Spleen (tissue), 11 donors: ENCODE results near the gene ASGR2. TPM values are rescaled to one million over a fixed set of nuclear protein-coding genes. Genes with fewer than 3 reads are reported as not detected.

Source experiments
- DNase-seq: peaks from one replicate; pipeline ENCODE4 v3.0.0-alpha.2; 2020
- H3K27ac ChIP-seq, 8 donors: fragments of 200-600 bp; sonication (generic) in 7 of 8; 1 replicate in 4 of 8; 2 replicates in 4 of 8; pipeline versions ENCODE4 v1.5.0 to v1.8.0; 2016 to 2021; ENCODE audit warnings: inconsistent platforms in 4 of 8, mild to moderate bottlenecking in 4 of 8, moderate library complexity in 1 of 8
- H3K27me3 ChIP-seq, 7 donors: fragments of 200-600 bp; sonication (generic) in 6 of 7; replicated peaks in 1 of 7; 1 replicate in 4 of 7; 2 replicates in 3 of 7; pipeline versions ENCODE4 v1.5.0 to v1.8.0; 2016 to 2021; ENCODE audit warnings: inconsistent platforms in 3 of 7, mild to moderate bottlenecking in 1 of 7
- H3K36me3 ChIP-seq, 6 donors: fragments of 200-600 bp; sonication (generic) in 5 of 6; 1 replicate in 4 of 6; 2 replicates in 2 of 6; pipeline versions ENCODE4 v1.5.0 to v1.8.0; 2016 to 2021; ENCODE audit warnings: inconsistent platforms in 2 of 6
- H3K4me1 ChIP-seq, 6 donors: fragments of 200-600 bp; sonication (generic) in 5 of 6; 1 replicate in 3 of 6; 2 replicates in 3 of 6; pipeline versions ENCODE4 v1.5.0 to v1.8.0; 2016 to 2021; ENCODE audit warnings: inconsistent platforms in 3 of 6
- H3K4me3 ChIP-seq, 8 donors: fragments of 200-600 bp; sonication (generic) in 7 of 8; 1 replicate in 4 of 8; 2 replicates in 4 of 8; pipeline versions ENCODE4 v1.5.0 to v1.8.0; 2016 to 2021; ENCODE audit warnings: inconsistent platforms in 4 of 8, mild to moderate bottlenecking in 4 of 8, moderate library complexity in 2 of 8
- H3K9me3 ChIP-seq, 8 donors: fragments of 200-600 bp; sonication (generic) in 7 of 8; 1 replicate in 4 of 8; 2 replicates in 4 of 8; pipeline versions ENCODE4 v1.5.0 to v1.8.0; 2016 to 2021; ENCODE audit warnings: inconsistent platforms in 4 of 8
- CTCF ChIP-seq, 11 experiments: fragments of 200-600 bp in 7 of 11; fragments of 450-650 bp in 4 of 11; sonication (generic) in 4 of 11; IDR thresholded peaks in 8 of 11; conservative IDR thresholded peaks in 3 of 11; 1 replicate in 7 of 11; 2 replicates in 4 of 11; pipeline versions ENCODE4 v1.4.0 to v1.8.0; 2016 to 2021; ENCODE audit warnings: antibody characterized with exemption in 11 of 11, inconsistent platforms in 4 of 11, mild to moderate bottlenecking in 1 of 11
- POLR2A ChIP-seq, 3 donors: fragments of 450-650 bp; IDR thresholded peaks; one replicate each; pipeline ENCODE4 v1.5.1; 2017; ENCODE audit warnings: antibody characterized with exemption in 3 of 3, mild to moderate bottlenecking in 1 of 3
- POLR2AphosphoS5 ChIP-seq, 3 donors: sonication (generic); formaldehyde crosslinking; IDR thresholded peaks; one replicate each; pipeline ENCODE4 v1.5.1; 2017; ENCODE audit warnings: antibody characterized with exemption in 3 of 3
- WGBS, 5 donors: extraction: QIAGEN DNeasy Blood & Tissue Kit in 3 of 5; methylation state at CpG; one replicate each; pipeline versions ENCODE4 v1.1.5 to v1.1.7; 2013 to 2018; 5-methylcytosine and 5-hydroxymethylcytosine counted together
- intact Hi-C: fragments of 100-400 bp; cut with DNase I; formaldehyde crosslinking; loops from one replicate; pipeline ENCODE4 v1.15.0; 2023; ENCODE audit warnings: low total_unique reads
- polyA plus RNA-seq, 3 donors: library from polyadenylated mRNA; stranded (reverse); fragments of 200-250 nt; gene quantifications; one replicate each; pipeline ENCODE4 v1.2.1, GENCODE V29; 2013
- total RNA-seq, 7 donors: library from RNA; depleted of rRNA in 3 of 7; stranded (reverse); fragments of >200 nt in 3 of 7; fragmentation: NEBNext Ultra II Directional in 4 of 7; extraction: Animal tissue kit (Norgen Biotek cat#: 25700) in 4 of 7; gene quantifications; one replicate each; pipeline versions ENCODE4 v1.1.0 to v1.2.1, GENCODE V29; 2016 to 2021
- donor health status: healthy with polysubstance abuse.
- donor health status: DM: no; HTN: no; CAD: no; lungs with moderate emphysema.
- donor health status: DM: no; HTN: no; CAD: no.
- donor health status: Bipolar disorder and iron deficiency.
- donor health status: healthy.
- donor health status: DM: no; HTN: no; CAD: no.
- donor health status: DM: yes; HTN: yes; CAD: no.

The ASGR2 gene
- total and polyA plus RNA-seq, 10 donors = 2.3 to 35.1 (median 6.3) TPM; not detected in 1

- DNase-seq = peak; percentile 23
- peaks cover 0 to 25% (median 10%) of the 10 kb centered on the region in 6 donors for H3K4me1 ChIP-seq
- 46 to 68% (median 56%) methylated on average over 7 of the region's 7 CpGs for WGBS, 5 donors
- TF ChIP-seq POLR2AphosphoS5 (IDR thresholded peaks at IDR 0.05) (no peak), CTCF (IDR thresholded peaks at IDR 0.05 in 8 of 11, conservative IDR thresholded peaks at IDR 0.05 in 3 of 11) (no peak), POLR2A (IDR thresholded peaks at IDR 0.05) (no peak)
- intact Hi-C loops = loop anchor here (5.0 kb wide), 1 partner anchor 227 kb away; no protein-coding TSS in a partner anchor
- H3K27me3 ChIP-seq = peaks cover 0 to 47% (median 8%) of the 10 kb centered on the region in 7 donors
- no peaks in the 10 kb centered on the region for H3K36me3 ChIP-seq
- H3K27ac ChIP-seq = peak overlapping the region in 3 of 8 donors; percentile 34 to 68 (median 47)
- H3K9me3 ChIP-seq = no peaks in the 10 kb centered on the region
- peak overlapping the region in 1 of 8 donors; percentile 17 for H3K4me3 ChIP-seq
These were observed 24.3 kb upstream of the ASGR2 start for GRCh38 chr17:7138800-7139381.

- intact Hi-C loops = loop anchor here (2.0 to 5.0 kb wide), 2 partner anchors 85 to 225 kb away; no protein-coding TSS in a partner anchor
- Histone ChIP-seq H3K27me3 (peaks cover 0 to 47% (median 8%) of the 10 kb centered on the region in 7 donors), H3K27ac (peak overlapping the region in 3 of 8 donors; percentile 46 to 68 (median 51)), H3K4me3 (peak overlapping the region in 2 of 8 donors; percentile 12 to 31), H3K9me3 (no peaks in the 10 kb centered on the region), H3K4me1 (peaks cover 8 to 40% (median 24%) of the 10 kb centered on the region in 6 donors), H3K36me3 (no peaks in the 10 kb centered on the region)
- 37 to 54% (median 41%) methylated on average over 13 of the region's 13 CpGs for WGBS, 5 donors
- DNase-seq = peak; percentile 74
- TF ChIP-seq POLR2AphosphoS5 (IDR thresholded peaks at IDR 0.05) (no peak), CTCF (IDR thresholded peaks at IDR 0.05 in 8 of 11, conservative IDR thresholded peaks at IDR 0.05 in 3 of 11) (no peak), POLR2A (IDR thresholded peaks at IDR 0.05) (no peak)
These were observed 22.7 kb upstream of the ASGR2 start for GRCh38 chr17:7137171-7137943.

- H3K27ac ChIP-seq = peak overlapping the region in 2 of 8 donors; percentile 18 to 39
- no peaks in the 10 kb centered on the region for H3K36me3 ChIP-seq
- H3K4me3 ChIP-seq = peak overlapping the region in 1 of 8 donors; percentile 1
- no peaks in the 10 kb centered on the region for H3K9me3 ChIP-seq
- 24 to 29% (median 26%) methylated on average over 9 of the region's 9 CpGs for WGBS, 5 donors
- H3K4me1 ChIP-seq = peaks cover 15 to 50% (median 34%) of the 10 kb centered on the region in 6 donors
- TF ChIP-seq CTCF (IDR thresholded peaks at IDR 0.05 in 8 of 11, conservative IDR thresholded peaks at IDR 0.05 in 3 of 11) (peak; percentile 69 to 93 (median 89)), POLR2A (IDR thresholded peaks at IDR 0.05) (no peak), POLR2AphosphoS5 (IDR thresholded peaks at IDR 0.05) (no peak)
- peak; percentile 93 for DNase-seq
- H3K27me3 ChIP-seq = peaks cover 0 to 46% (median 8%) of the 10 kb centered on the region in 7 donors
- intact Hi-C loops = loop anchor here (2.0 to 5.0 kb wide), 2 partner anchors 84 to 224 kb away; no protein-coding TSS in a partner anchor
These were observed 21.8 kb upstream of the ASGR2 start for GRCh38 chr17:7136266-7136877.
